Measurements from ENCODE around the gene STK32B. TPM values are rescaled to one million over a fixed set of nuclear protein-coding genes. Genes with fewer than 3 reads are reported as not detected.
"Not testable (repeated sequence)": the region's sequence is repeated elsewhere in the genome, so short reads cannot be mapped to it uniquely, and the experiment has no call there.

The STK32B gene
- total RNA-seq, 1 experiment from 2014 or later, result 11.6 TPM

- H3K9me3 ChIP-seq (ENCODE audit: control insufficient read depth, insufficient read depth, low read depth, low read length), result no peaks in the 10 kb centered on the region
- H3K27ac ChIP-seq (ENCODE audit: low read length), result no peak overlapping the region
- CTCF ChIA-PET, result no interaction called here
- no TSS peak for BruUV-seq (replicated peaks)
- no peak for ATAC-seq
- no peak for DNase-seq (ENCODE audit: low read depth, low spot score)
- H3K4me1 ChIP-seq (ENCODE audit: control insufficient read depth, insufficient read depth, low read length), result no peaks in the 10 kb centered on the region
- POLR2A ChIA-PET, result no interaction called here
- intact Hi-C loops (cut with micrococcal nuclease; ENCODE audit: unreplicated experiment), result no loop called here
- no peaks in the 10 kb centered on the region for H3K27me3 ChIP-seq (ENCODE audit: control insufficient read depth, insufficient read depth, low read length)
- TF ChIP-seq SIN3A (IDR thresholded peaks at IDR 0.05; ENCODE audit: borderline replicate concordance, insufficient read depth, low read depth, low read length), result no peak
- TF ChIP-seq REST (IDR thresholded peaks at IDR 0.05; ENCODE audit: insufficient read depth in 1 of 2, low read depth in 2 of 2, low read length in 1 of 2), result no peak
- TF ChIP-seq POLR2AphosphoS5 (IDR thresholded peaks at IDR 0.05; ENCODE audit: low read depth, low read length), result no peak
- TF ChIP-seq CTCF (IDR thresholded peaks at IDR 0.05), result no peak
- TF ChIP-seq TCF7L2 (IDR thresholded peaks at IDR 0.05; ENCODE audit: low read depth, low read length), result no peak
- no peak overlapping the region for H3K4me3 ChIP-seq (ENCODE audit: low read depth in 2 of 2, low read length in 2 of 2)
- in situ Hi-C loops (cut with HindIII; ENCODE audit: low pct_unique_long_range_greater_than_20kb, low sequenced_read_pairs), result no loop called here
- H3K36me3 ChIP-seq (ENCODE audit: control insufficient read depth, insufficient read depth, low read length), result no peaks in the 10 kb centered on the region
These were observed 384.5 kb downstream of the STK32B start for GRCh38 chr4:5435823-5436222.

- ATAC-seq; intact Hi-C loops (cut with micrococcal nuclease; ENCODE audit: unreplicated experiment): not testable (repeated sequence)
These were observed 392.9 kb downstream of the STK32B start for GRCh38 chr4:5443976-5444802.

GRCh38 chr4:5444918-5445517 is 393.7 kb downstream of the STK32B start:
- DNase-seq (ENCODE audit: low read depth, low spot score), result no peak
- ChIA-PET POLR2A (no interaction called here), CTCF (no interaction called here)
- no peaks in the 10 kb centered on the region for H3K27me3 ChIP-seq (ENCODE audit: control insufficient read depth, insufficient read depth, low read length)
- H3K27ac ChIP-seq (ENCODE audit: low read length), result no peak overlapping the region
- BruUV-seq (replicated peaks), result no TSS peak
- no peaks in the 10 kb centered on the region for H3K36me3 ChIP-seq (ENCODE audit: control insufficient read depth, insufficient read depth, low read length)
- H3K9me3 ChIP-seq (ENCODE audit: control insufficient read depth, insufficient read depth, low read depth, low read length), result no peaks in the 10 kb centered on the region
- in situ Hi-C loops (cut with HindIII; ENCODE audit: low pct_unique_long_range_greater_than_20kb, low sequenced_read_pairs) (no loop called here), intact Hi-C loops (cut with micrococcal nuclease; ENCODE audit: unreplicated experiment) (no loop called here)
- H3K4me1 ChIP-seq (ENCODE audit: control insufficient read depth, insufficient read depth, low read length), result no peaks in the 10 kb centered on the region
- no peak for TF ChIP-seq CTCF (IDR thresholded peaks at IDR 0.05)
- no peak for TF ChIP-seq SIN3A (IDR thresholded peaks at IDR 0.05; ENCODE audit: borderline replicate concordance, insufficient read depth, low read depth, low read length)
- no peak overlapping the region for H3K4me3 ChIP-seq (ENCODE audit: low read depth in 2 of 2, low read length in 2 of 2)
- no peak for ATAC-seq

More at GRCh38 chr4:5443976-5444802, 392.9 kb downstream of the STK32B start:
- in situ Hi-C loops (cut with HindIII; ENCODE audit: low pct_unique_long_range_greater_than_20kb, low sequenced_read_pairs); H3K27ac ChIP-seq (ENCODE audit: low read length); DNase-seq (ENCODE audit: low read depth, low spot score); H3K36me3 ChIP-seq (ENCODE audit: control insufficient read depth, insufficient read depth, low read length); H3K27me3 ChIP-seq (ENCODE audit: control insufficient read depth, insufficient read depth, low read length); H3K4me1 ChIP-seq (ENCODE audit: control insufficient read depth, insufficient read depth, low read length); CTCF ChIA-PET; H3K9me3 ChIP-seq (ENCODE audit: control insufficient read depth, insufficient read depth, low read depth, low read length); H3K4me3 ChIP-seq (ENCODE audit: low read depth in 2 of 2, low read length in 2 of 2); BruUV-seq (replicated peaks); POLR2A ChIA-PET: not testable (repeated sequence)

All from Panc1 (cell line).